Measurements from ENCODE around the gene UBC.
"Not testable (repeated sequence)": the region's sequence is repeated elsewhere in the genome, so short reads cannot be mapped to it uniquely, and the experiment has no call there.

UBC gene

DNA sequence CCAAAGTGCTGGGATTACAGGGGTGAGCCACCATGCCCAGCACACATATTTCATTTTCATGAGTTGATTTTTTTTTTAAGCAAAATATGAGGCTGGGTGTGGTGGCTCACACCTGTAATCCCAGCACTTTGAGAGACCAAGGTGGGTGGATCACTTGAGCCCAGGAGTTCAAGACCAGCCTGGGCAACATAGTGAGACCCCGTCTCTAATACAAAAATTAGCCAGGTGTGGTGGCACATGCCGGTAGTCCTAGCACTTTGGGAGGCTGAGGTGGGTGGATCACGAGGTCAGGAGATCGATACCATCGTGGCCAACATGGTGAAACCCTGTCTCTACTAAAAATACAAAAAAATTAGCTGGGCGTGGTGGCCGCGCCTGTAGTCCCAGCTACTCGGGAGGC lies 17.1 kb upstream of the UBC start:
- DNase-seq (ENCODE audit: low read depth, low spot score), result not testable (repeated sequence)

DNA sequence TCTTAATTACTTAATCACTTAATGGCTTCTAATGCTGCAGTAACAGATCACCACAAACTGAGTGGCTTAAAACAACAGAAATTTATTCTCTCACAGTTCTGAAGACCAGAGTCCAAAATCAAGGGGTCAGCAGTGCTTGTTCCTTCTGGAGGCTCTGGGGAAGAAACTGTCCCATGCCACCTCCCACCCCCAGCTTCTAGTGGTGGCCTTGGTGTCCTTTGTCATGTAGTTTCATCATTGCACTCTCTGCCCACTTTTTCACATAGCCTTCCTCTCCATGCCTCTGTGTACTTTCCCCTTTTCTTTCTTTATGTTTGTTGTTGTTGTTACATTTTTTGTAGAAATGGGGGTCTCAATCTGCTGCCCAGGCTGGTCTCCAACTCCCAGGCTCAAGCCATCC lies 16.1 kb upstream of the UBC start:
- DNase-seq (ENCODE audit: low read depth, low spot score), result no peak

DNA sequence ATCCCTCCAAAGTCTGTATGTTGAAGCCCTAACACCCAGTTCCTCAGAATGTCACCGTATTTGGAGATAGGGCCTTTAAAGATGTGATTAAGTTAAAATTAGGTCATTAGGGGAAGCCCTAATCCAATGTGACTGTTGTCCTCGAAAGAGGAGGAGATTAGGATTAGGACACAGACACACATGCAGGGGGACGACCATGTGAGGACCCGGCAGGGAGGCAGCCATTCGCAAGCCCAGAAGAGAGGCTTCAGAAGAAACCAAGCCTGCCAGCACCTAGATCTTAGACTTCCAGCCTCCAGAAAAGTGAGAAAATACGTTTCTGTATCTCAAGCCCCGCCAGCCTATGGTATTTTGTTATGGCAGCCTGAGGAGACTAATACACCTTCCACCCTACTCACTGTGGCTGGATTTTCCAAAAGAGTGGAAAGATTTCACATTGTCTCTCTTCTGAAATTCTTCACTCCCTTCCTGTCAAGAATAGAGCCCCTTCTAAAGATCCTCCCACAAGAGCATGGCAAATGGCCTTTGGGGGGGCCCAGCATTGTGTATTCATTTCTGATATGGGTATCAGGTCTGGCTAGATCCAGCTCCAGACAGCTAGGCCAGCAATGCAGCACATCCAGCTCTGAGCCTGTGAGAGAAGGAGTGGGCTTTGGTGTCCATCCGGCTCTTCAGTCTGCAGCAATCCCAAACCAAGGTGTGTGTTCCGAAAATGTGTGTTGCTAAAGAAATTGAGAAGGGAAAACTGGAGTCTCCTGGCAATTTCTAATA lies 15.4 kb upstream of the UBC start:
- no peak for DNase-seq (ENCODE audit: low read depth, low spot score)

DNA sequence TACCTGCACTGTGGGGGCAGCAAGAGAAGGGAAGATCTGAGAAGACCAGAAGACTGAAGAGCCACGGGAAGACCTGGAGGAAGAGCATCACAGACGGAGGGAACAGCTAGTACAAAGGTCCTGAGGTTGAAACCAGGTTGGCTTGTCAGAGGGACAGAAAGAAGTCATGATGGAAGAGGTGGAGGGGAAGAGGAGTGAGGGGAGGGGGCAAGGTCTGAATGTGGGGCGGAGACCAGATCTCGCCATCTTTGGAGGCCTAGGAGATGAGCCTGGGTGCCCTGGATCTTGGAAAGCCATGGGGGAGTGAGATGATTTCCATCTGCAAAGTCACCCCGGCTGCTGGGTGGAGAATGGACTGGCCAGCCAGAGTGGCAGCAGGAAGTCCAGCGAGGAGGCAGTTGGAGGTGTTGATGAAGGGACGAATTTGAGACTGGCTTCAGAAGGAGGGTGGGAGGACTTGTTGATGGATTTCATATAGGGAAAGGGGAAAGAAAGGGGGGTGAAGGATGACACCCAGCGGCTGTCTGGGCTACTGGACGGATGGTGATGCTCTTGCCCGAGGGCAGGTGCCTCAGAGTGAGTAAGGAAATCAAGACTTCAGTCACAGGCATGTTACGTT lies 14.6 kb upstream of the UBC start:
- no peak for DNase-seq (ENCODE audit: low read depth, low spot score)

DNA sequence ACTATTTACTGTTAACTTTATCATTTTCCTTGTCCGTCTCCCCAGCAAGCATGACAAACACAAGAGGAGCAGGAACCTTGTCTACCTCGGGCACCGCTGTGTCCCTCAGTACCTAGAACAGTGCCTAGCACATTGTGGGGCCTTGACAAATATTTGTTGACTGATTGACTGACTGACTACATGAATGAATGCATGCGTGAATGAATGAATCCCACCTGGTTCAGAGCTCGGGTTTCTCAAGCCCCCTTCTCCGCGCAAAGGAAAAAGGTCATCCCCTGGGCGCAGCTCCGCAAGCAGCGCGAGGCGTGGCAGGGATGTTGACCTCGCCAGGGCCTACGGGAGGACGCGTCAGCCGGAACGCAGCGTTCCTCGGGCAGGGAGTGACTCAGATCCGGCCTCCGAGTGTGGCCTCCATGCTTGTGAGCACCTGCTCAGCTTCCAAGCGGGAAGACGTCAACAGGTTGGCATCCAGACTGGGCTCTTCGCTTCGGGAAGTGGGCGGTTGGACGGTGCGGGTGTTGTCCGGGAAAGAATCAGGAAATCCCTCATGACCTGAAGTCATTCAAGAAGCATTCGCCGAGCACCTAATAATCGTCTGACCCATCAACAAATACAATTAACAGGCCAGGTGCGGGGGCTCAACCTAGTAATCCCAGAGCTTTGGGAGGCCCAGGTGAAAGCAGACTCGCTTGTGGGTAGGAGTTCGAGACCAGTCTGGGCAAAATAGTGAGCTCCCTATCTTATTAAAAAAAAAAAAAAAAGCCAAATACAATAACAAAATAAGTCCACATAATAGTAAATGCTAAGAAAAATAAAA lies 13.9 kb upstream of the UBC start:
- peak; percentile 91 for DNase-seq (ENCODE audit: low read depth, low spot score)

DNA sequence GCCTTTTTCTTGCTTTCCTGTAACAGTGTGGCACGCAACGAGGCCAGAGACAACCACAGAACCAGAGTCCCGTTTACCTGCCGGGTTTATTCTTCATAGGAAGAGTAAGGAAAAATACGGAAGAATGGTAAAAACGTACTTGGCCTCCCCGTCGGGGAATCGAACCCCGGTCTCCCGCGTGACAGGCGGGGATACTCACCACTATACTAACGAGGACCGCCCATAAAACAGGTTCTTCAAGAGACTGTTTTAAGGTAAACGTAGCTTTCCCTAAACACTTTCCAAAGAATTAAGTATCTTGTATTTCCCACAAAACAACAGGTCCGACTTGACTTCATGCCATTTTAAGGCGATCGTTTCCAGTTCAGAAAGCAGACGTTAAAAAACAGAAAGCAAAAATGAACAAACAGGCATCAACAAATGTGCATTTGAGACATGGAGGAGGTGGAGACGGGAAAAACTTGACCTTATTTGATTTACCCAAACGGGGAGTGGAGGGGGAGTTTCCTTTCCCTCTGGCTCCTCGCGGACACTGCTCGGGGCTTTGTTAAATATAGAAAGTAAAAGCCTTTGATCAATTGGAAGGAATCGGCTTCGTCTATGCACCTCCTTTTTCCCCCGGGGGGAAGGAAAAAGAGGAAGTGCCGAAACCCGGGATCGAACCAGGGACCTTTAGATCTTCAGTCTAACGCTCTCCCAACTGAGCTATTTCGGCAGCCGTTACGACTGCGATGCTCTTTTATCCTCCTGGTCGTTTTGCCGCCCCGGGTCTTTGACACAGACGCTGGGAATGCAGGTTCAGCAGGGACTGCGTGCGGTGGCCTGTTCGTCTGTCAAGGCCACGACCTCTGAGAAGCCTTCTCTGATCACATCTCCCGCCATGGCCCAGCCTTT lies 13.0 kb upstream of the UBC start:
- DNase-seq (ENCODE audit: low read depth, low spot score), result peak; percentile 96

DNA sequence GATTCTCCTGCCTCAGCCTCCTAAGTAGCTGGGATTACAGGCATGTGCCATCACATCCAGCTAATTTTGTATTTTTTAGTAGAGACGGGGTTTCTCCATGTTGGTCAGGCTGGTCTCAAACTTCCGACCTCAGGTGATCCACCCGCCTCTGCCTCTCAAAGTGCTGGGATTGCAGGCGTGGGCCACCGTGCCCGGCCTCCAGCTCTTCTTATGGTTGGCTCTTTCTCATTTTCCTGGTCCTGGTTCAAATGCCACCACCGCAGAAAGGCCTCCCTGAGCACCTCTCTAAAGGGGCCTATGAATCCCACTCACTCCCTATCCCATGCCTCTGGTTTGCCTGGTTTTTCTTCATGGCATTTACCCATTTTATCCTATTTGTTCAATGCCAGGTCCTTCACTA lies 11.3 kb upstream of the UBC start:
- not testable (repeated sequence) for DNase-seq (ENCODE audit: low read depth, low spot score)

DNA sequence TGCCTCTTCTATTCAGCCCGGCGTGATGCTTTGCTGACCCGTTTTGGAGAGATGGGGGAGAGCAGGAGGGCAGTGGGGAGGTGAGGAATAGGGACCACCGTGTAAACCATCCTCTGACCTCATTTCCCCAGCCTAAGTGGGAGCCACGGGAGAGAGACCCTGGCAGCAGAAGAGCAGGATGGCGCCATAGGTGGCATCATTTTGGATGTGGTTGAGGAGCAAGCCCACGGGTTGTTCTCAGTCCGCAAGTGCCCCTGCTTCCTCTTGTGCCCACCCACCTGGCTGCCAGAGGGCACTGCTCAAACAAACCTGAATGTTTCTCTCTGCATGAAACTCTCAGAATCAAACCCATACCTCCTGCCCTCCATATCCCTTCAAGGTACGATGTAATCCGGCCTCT lies 10.7 kb upstream of the UBC start:
- DNase-seq (ENCODE audit: low read depth, low spot score), result no peak

DNA sequence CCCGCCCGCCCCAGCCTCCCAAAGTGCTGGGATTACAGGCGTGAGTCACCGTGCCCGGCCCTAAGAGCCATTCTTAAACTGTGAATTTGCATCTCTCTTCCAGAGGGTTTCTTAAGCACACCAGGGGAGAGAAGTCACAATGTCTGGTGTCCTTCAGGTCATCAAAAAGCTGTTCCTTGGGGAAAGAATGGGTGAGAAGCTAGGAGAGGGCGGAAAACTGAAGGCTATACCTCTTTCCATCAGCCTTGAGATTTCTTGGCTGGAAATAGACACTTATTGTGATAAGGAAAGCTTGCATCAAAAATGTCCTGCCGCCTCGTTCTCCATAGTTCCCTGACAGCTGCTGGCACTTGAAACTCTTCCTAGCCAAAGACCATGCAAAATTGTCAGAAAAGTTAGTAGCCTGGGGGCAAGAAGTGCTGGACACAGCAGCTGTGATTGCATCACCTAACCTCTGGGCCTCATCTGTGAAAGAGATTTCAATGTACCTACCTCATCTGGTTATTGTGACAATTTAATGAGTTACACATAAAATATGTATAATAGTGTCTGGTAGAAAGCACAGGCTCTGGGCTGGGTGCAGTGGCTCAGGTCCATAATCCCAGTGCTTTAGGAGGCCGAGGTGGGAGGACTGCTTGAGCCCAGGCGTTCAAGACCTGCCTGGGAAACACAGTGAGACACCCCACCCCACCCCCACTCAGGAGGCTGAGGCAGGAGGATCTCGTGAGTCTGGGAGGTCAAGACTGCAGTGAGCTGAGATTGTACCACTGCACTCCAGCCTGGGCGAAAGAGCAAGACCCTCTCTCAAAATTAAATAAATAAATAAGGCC lies 9.7 kb upstream of the UBC start:
- DNase-seq (ENCODE audit: low read depth, low spot score), result peak; percentile 83

DNA sequence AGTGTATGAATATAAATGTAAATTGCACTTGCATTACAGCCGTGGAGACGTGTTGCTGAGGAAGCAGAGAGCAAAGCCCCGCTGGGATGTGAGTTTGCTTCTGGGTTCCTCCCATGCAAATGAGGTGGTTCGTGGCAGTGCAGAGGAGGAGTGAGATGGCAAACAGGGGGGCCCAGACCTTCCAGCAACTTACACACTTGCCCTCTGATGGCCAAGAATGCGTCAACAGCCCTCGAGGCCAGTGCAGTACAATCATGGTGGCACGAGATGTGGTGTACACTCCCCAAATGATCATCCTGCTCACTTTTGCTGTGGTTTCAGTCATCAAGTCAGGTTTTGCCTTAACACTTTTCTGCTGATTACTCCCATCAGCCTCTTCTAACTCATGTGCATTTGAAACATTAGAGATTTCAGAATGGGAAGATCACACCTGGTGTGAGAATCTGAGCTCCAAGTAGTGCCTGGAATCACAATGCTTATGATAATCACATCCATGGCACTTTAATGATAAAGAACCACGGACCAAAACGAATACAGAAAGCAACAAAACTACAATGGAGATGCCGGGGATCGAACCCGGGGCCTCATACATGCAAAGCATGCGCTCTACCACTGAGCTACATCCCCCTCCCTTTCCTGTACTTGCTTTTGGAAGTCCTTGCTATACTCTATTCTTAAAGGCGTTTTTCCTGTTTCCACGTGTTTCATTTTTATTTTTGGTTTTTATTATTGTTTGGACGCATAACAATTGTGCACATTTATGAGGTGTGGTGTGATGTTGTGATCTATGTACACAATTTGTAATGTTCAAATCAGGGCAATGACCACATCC lies 7.0 kb upstream of the UBC start:
- DNase-seq (ENCODE audit: low read depth, low spot score), result peak; percentile 79

DNA sequence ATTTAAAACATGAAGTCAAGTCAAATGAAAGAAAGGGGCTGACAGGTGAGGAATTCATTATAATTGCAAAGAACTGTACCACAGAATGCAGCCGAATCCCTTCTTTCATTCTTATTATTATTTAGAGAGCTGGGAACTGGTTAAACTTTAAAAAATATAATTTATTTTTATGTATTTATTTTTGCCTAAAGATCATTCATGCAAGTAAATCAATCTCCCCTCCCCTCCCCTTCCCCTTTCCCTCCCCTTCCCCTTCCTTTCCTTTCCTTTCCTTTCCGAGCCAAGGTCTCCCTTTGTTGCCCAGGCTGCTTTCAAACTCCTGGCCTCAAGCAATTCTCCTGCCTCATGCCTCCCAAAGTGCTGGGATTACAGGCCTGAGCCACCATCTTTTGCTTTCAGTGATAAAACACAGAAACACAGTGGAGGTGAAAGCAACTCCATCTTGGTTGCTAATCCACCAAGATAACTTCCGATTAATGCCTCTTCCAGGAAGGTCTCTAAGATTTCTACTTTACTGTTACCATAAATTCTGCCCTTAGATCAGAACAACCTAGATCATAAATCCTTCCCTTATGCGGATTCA lies 6.0 kb upstream of the UBC start:
- DNase-seq (ENCODE audit: low read depth, low spot score), result peak; percentile 60

DNA sequence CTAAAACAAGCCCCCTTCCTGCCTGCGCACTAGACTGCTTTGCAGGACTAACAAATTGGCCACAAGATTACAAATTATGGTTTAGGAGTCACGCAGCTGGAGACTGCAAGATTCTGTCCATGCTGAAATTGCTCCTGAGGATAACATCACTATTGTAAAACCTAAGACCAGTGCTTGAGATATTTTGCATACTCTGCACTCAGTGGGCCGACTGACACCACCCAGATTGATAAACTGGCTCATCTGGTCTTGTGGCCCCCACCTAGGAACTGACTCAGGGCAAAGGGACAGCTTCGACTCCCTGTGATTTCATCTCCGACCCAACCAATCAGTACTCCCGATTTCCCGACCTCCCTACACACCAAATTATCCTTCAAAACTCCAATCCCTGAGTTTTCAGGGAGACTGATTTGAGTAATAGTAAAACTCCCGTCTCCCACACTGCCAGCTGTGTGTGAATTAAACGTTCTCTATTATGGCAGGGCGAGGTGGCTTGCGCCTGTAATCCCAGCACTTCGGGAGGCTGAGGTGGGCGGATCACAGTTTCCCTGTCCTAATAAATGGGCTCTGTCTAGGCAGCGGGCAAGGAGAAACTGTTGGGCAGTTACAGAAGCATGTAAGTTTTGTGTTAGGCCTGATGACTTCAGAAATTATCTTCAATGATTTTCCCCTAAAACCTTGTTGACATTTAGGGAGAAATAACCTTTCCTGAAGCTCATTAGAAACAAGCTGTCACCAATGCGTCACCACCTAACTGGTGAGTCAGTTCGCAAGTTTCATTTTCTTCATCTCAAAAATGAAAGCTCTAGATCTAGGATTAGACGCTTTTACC lies 5.3 kb upstream of the UBC start:
- peak; percentile 64 for DNase-seq (ENCODE audit: low read depth, low spot score)

DNA sequence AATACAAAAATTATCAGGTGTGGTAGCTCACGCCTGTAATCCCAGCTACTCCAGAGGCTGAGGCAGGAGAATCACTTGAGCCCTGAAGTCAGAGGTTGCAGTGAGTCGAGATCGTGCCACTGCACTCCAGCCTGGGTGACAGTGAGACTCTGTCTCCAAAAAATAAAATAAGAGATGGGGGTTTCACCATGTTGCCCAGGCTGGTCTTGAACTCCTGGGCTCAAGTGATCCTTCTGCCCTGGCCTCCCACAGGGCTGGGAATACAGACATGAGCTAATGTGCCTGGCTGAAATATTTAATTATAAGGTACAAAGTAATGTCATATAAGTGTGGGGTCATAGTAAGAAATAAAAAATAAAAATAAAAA lies 4.2 kb upstream of the UBC start:
- DNase-seq (ENCODE audit: low read depth, low spot score), result not testable (repeated sequence)

DNA sequence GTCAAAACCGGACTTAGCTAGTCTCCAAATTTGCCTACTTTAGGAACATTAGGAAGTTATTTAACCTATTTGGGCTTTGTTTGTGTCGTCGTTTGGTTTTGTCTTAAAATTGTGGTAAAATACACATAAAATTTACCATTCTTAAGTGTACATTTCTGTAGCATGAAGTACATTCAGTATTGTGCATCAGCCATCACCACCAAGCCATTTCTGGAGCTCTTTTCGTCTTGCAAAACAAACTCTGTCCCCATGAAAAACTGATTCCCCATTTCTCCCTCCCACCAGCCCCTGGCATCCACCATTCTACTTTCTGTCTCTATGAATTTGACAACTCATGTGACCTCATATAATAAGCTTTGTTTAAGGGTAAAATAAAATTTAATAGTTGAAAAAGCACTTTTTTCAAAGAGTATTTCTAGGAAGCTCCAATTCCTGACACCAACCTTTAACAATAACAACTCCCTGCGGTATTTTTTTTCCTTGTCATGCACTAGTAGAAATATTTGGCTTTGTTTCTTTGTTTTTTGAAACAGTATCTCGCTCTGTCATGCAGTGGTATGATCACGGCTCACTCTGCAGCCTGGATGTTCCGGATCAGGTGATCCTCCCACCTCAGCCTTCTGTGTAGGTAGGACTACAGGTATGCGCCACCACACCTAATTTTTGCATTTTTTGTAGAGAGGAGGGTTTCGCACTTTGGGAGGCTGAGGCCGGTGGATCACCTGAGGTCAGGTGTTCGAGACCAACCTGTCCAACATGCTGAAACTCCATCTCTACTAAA lies 3.6 kb upstream of the UBC start:
- no peak for DNase-seq (ENCODE audit: low read depth, low spot score)

DNA sequence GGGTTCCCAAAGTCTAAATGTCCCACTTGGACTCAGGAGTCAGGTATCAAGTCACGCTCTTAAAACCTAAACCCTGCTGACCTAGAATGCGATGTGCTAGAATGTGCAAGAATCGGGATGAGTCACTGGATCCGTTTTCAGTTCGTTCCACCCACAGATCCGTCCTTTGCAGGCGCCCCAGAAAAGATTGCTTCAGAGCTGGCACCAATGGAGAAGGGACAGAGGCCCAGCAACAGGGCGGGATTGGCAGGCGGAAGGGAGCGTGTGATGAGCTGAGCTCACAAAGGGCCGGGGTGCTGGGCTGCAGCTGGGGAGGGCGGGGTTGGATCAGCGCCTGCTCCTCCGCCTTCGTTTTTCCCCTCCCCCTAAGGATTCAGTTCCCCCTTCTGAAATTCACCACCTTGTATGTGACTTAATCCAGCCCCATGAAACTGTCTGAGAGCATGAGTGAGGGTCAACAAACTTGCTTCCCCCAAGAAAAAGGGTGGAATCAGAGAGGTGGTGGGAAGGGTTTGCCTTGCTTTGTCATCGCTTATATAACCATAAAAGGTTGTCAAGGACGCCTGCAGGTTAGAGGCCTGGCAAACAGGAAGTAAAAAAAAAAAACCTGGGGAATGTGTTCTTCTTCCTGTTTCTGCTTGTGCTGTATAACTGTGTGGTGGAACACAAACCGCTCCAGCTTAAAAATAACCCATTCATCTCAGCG lies 2.8 kb upstream of the UBC start:
- peak; percentile 99 for DNase-seq (ENCODE audit: low read depth, low spot score)

DNA sequence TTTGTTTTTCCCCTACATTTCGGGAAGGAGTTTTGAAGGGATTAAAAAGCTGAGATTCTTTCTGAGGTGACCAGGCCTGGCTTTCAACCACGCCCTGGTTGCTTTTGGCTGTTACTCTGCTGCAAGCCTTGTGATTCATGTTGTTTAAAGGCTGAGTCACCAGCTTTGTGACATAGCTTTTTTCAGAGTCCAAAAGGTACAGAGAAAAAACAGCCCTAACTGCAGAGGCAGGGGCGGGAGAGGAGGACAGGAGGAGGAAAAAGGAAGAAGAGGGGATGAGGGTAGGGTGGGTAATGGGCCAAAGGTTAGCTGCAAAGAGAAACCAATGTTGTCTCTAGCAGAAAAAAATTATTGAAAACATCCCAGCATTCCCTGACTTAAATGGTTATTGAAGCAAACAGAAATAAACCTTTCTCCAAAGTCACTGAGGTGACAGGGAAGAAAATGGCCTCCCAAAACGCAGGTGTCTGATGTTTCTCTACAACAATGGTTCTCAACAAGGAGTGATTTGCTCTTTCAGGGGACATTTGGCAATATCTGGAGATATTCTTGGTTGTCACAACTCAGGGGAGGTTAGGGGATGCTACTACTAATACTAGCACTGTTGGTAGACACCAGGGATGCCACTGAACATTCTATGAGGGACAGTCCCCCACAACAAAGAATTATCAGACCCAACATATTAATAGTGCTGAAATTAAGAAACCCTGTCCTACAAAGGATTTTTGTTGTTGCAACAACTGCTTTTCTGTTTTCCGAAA lies 2.1 kb upstream of the UBC start:
- peak; percentile 76 for DNase-seq (ENCODE audit: low read depth, low spot score)

Measured in ELF-1 (cell line).